Endothelial cell of umbilical vein (primary cell): ENCODE data around the gene VSIR. TPM values are rescaled to one million over a fixed set of nuclear protein-coding genes. Genes with fewer than 3 reads are reported as not detected.

Source experiments
- BruUV-seq: library from RNA; stranded (reverse); fragments of 400-500 nt; replicated peaks from 2 replicates; lab custom pipeline; 2021; lab: Mats Ljungman, UMichigan
- CTCF ChIA-PET: fragments of 300-600, 350-600 bp; sonication (Branson Sonifier 250); formaldehyde crosslinking; loops from one replicate; lab custom pipeline; 2021; ENCODE audit warnings: antibody characterized with exemption, inconsistent platforms; lab: Charles Lee
- POLR2A ChIA-PET: fragments of 300-600, 350-600 bp; sonication (Branson Sonifier 250); formaldehyde crosslinking; loops from one replicate; lab custom pipeline; 2021; ENCODE audit warnings: antibody characterized with exemption, inconsistent platforms; lab: Charles Lee
- DNase-seq: peaks from one replicate; pipeline ENCODE4 v3.0.0-alpha.2; 2011; ENCODE audit warnings: low read depth, low spot score
- FAIRE-seq: peaks from 2 replicates; lab custom pipeline; 2011; peaks lifted over from hg19 to GRCh38; lab: Jason Lieb, UNC
- H2AFZ ChIP-seq: 2 replicates; pipeline ENCODE4 v1.6.0; 2012; ENCODE audit warnings: low read depth, low read length, control low read depth, inconsistent platforms
- H3K27ac ChIP-seq: 2 replicates; pipeline ENCODE4 v1.5.1; 2011; ENCODE audit warnings: low read depth, mild to moderate bottlenecking, control low read depth, low read length, moderate library complexity; ENCODE audit not compliant: insufficient read depth
- H3K27me3 ChIP-seq, 2 experiments: 2 replicates each; pipeline versions ENCODE4 v1.6.0 to v1.6.1; 2011; ENCODE audit warnings: low read length in 2 of 2, mixed read lengths in 1 of 2; ENCODE audit not compliant: control insufficient read depth in 2 of 2, insufficient read depth in 2 of 2
- H3K36me3 ChIP-seq, 2 experiments: 2 replicates in 1 of 2; 3 replicates in 1 of 2; pipeline ENCODE4 v1.5.1; 2011; ENCODE audit warnings: low read length in 2 of 2, mild to moderate bottlenecking in 1 of 2, moderate library complexity in 1 of 2; ENCODE audit not compliant: control insufficient read depth in 2 of 2, insufficient read depth in 2 of 2; ENCODE audit errors: extremely low read depth in 1 of 2
- H3K4me1 ChIP-seq: 3 replicates; pipeline ENCODE4 v1.5.1; 2011; ENCODE audit warnings: mild to moderate bottlenecking, low read length; ENCODE audit not compliant: control insufficient read depth, insufficient read depth; ENCODE audit errors: extremely low read depth
- H3K4me2 ChIP-seq: 2 replicates; pipeline ENCODE4 v1.6.1; 2011; ENCODE audit warnings: low read length, control low read depth, mixed read lengths; ENCODE audit not compliant: insufficient read depth
- H3K4me3 ChIP-seq, 3 experiments: fragments of 200-600 bp in 1 of 3; sonication (generic), shearing (Covaris generic) in 1 of 3; replicated peaks in 1 of 3; 2 replicates each; pipeline ENCODE4 v1.5.1; 2011 to 2016; ENCODE audit warnings: control low read depth in 3 of 3, low read length in 3 of 3, mild to moderate bottlenecking in 2 of 3, inconsistent platforms in 1 of 3, low read depth in 1 of 3, moderate library complexity in 1 of 3; ENCODE audit not compliant: insufficient read depth in 1 of 3
- H3K79me2 ChIP-seq: 2 replicates; pipeline ENCODE4 v1.6.0; 2012; ENCODE audit warnings: low read length, inconsistent platforms; ENCODE audit not compliant: control insufficient read depth, insufficient read depth
- H3K9ac ChIP-seq: replicated peaks from 2 replicates; pipeline ENCODE3; 2011; ENCODE audit warnings: low read length, control low read depth; ENCODE audit not compliant: insufficient read depth; ENCODE audit errors: extremely low read depth
- H3K9me1 ChIP-seq: replicated peaks from 3 replicates; pipeline ENCODE4 v1.6.0; 2011; ENCODE audit warnings: mild to moderate bottlenecking, low read length; ENCODE audit not compliant: control insufficient read depth, insufficient read depth; ENCODE audit errors: extremely low read depth
- H3K9me3 ChIP-seq: replicated peaks from 2 replicates; pipeline ENCODE4 v1.5.1; 2012; ENCODE audit warnings: low read length, inconsistent platforms; ENCODE audit not compliant: control insufficient read depth, insufficient read depth
- H4K20me1 ChIP-seq: replicated peaks from 2 replicates; pipeline ENCODE3; 2011; ENCODE audit warnings: mild to moderate bottlenecking, low read length; ENCODE audit not compliant: control insufficient read depth, insufficient read depth; ENCODE audit errors: extremely low read depth
- CTCF ChIP-seq, 2 donors: IDR thresholded peaks; 1 replicate in 1 of 2; 2 replicates in 1 of 2; pipeline ENCODE4 v1.5.1; 2011; ENCODE audit warnings: low read length in 2 of 2, mild to moderate bottlenecking in 2 of 2, moderate library complexity in 2 of 2, control low read depth in 1 of 2, inconsistent platforms in 1 of 2, low read depth in 1 of 2; ENCODE audit not compliant: insufficient read depth in 1 of 2; ENCODE audit errors: extremely low read depth in 1 of 2
- EZH2 ChIP-seq: IDR thresholded peaks from 2 replicates; pipeline ENCODE4 v1.6.1; 2012; ENCODE audit warnings: borderline replicate concordance, low read depth, mild to moderate bottlenecking, moderate library complexity, low read length, inconsistent platforms; ENCODE audit not compliant: severe bottlenecking
- FOS ChIP-seq: IDR thresholded peaks from 2 replicates; pipeline ENCODE4 v1.6.1; 2011; ENCODE audit warnings: mild to moderate bottlenecking, low read length, moderate library complexity, borderline replicate concordance; ENCODE audit not compliant: insufficient read depth
- GATA2 ChIP-seq: IDR thresholded peaks from 2 replicates; pipeline ENCODE4 v1.7.0; 2011; ENCODE audit warnings: low read depth, mild to moderate bottlenecking, moderate library complexity, mixed read lengths, low read length; ENCODE audit not compliant: insufficient read length, insufficient read depth
- JUN ChIP-seq: IDR thresholded peaks from 2 replicates; pipeline ENCODE4 v1.6.1; 2011; ENCODE audit warnings: borderline replicate concordance, low read depth; ENCODE audit not compliant: insufficient read length, insufficient read depth
- MAX ChIP-seq: IDR thresholded peaks from 2 replicates; pipeline ENCODE4 v1.6.1; 2011; ENCODE audit not compliant: insufficient read depth, insufficient read length
- MYC ChIP-seq: IDR thresholded peaks from one replicate; pipeline ENCODE4 v1.6.1; 2011; ENCODE audit warnings: mild to moderate bottlenecking, low read depth, low read length
- POLR2A ChIP-seq: IDR thresholded peaks from 2 replicates; pipeline ENCODE4 v1.6.1; 2012; ENCODE audit warnings: low read depth, mild to moderate bottlenecking, control low read depth, low read length
- POLR2AphosphoS5 ChIP-seq: IDR thresholded peaks from 2 replicates; pipeline ENCODE4 v1.6.1; 2012; ENCODE audit warnings: low read depth, mild to moderate bottlenecking, control low read depth, low read length, moderate library complexity; ENCODE audit not compliant: insufficient read depth
- dilution Hi-C: fragments of 300-500 bp; cut with MboI; formaldehyde crosslinking; loops from one replicate; pipeline ENCODE4 v1.15.0; 2019; ENCODE audit warnings: low sequenced_read_pairs; ENCODE audit not compliant: extremely low pct_ligation_motif_present
- intact Hi-C: fragments of 100-400 bp; cut with micrococcal nuclease; formaldehyde crosslinking; loops from one replicate; pipeline ENCODE4 v1.10.0; 2022
- polyA plus RNA-seq, 4 experiments: library from polyadenylated mRNA; depleted of rRNA in 3 of 4; stranded (reverse) in 3 of 4; unstranded in 1 of 4; fragments of >200 nt; gene quantifications; 2 replicates each; pipeline versions ENCODE4 v1.2.1 to v1.2.3, GENCODE V29; 2011 to 2012; ENCODE audit warnings: missing spikeins in 1 of 4
- total RNA-seq: library from RNA; stranded (reverse); gene quantifications from 2 replicates; pipeline ENCODE4 v1.2.3, GENCODE V29; 2021

Gene VSIR
- total and polyA plus RNA-seq, 2 donors (not counting 3 experiments of a cell fraction or from before 2014, with no cell fraction given): 4.9 to 6.3 TPM

GRCh38 chr10:71715026-71715425, 58.3 kb downstream of the VSIR start:
- Histone ChIP-seq H4K20me1 (no peaks in the 10 kb centered on the region), H3K9me3 (no peaks in the 10 kb centered on the region), H3K4me2 (no peak overlapping the region), H3K9me1 (no peaks in the 10 kb centered on the region), H3K9ac (no peak overlapping the region), H3K27me3 (peaks cover 0 to 1% of the 10 kb centered on the region in 2 experiments), H2AFZ (no peak overlapping the region), H3K79me2 (no peaks in the 10 kb centered on the region), H3K27ac (no peak overlapping the region), H3K4me3 (no peak overlapping the region), H3K4me1 (peaks cover 3% of the 10 kb centered on the region), H3K36me3 (no peaks in the 10 kb centered on the region)
- intact Hi-C loops (no loop called here), dilution Hi-C loops (no loop called here)
- no peak for DNase-seq
- no TSS peak for BruUV-seq
- ChIA-PET CTCF (interaction anchor here (1.0 kb wide), 2 partner anchors 18 to 384 kb away, joined by 3 read pairs; no protein-coding TSS in a partner anchor), POLR2A (no interaction called here)
- TF ChIP-seq CTCF (IDR thresholded peaks at IDR 0.05; ENCODE audit: extremely low read depth in 1 of 2, insufficient read depth in 1 of 2, low read depth in 1 of 2, low read length in 2 of 2): no peak
- no peak for FAIRE-seq

- Histone ChIP-seq H3K9ac (no peak overlapping the region), H3K79me2 (no peaks in the 10 kb centered on the region), H3K9me3 (no peaks in the 10 kb centered on the region), H3K4me2 (no peak overlapping the region), H4K20me1 (no peaks in the 10 kb centered on the region), H3K9me1 (no peaks in the 10 kb centered on the region), H2AFZ (no peak overlapping the region), H3K27me3 (peaks cover 0 to 2% of the 10 kb centered on the region in 2 experiments), H3K27ac (no peak overlapping the region), H3K4me1 (peaks cover 3% of the 10 kb centered on the region), H3K36me3 (no peaks in the 10 kb centered on the region), H3K4me3 (no peak overlapping the region)
- intact Hi-C loops: loop anchor here (5.0 kb wide), 1 partner anchor 98 kb away; no protein-coding TSS in a partner anchor
- CTCF ChIA-PET: interaction anchor here (1.0 kb wide), 2 partner anchors 18 to 384 kb away, joined by 3 read pairs; no protein-coding TSS in a partner anchor
- DNase-seq (no peak), FAIRE-seq (no peak)
- no TSS peak for BruUV-seq
- TF ChIP-seq GATA2 (no peak), FOS (no peak), EZH2 (no peak), POLR2A (no peak), CTCF (IDR thresholded peaks at IDR 0.05; ENCODE audit: extremely low read depth in 1 of 2, insufficient read depth in 1 of 2, low read depth in 1 of 2, low read length in 2 of 2) (no peak), POLR2AphosphoS5 (no peak), JUN (no peak), MAX (no peak), MYC (no peak)
- dilution Hi-C loops: no loop called here
- POLR2A ChIA-PET: no interaction called here
Observed at GRCh38 chr10:71714592-71714991, 58.7 kb downstream of the VSIR start.
